ENCODE data around the gene HS3ST4. TPM values are rescaled to one million over a fixed set of nuclear protein-coding genes. Genes with fewer than 3 reads are reported as not detected.

Gene HS3ST4
- total and polyA plus RNA-seq, 2 experiments from 2014 or later = 0.44 to 2.1 TPM

DNA sequence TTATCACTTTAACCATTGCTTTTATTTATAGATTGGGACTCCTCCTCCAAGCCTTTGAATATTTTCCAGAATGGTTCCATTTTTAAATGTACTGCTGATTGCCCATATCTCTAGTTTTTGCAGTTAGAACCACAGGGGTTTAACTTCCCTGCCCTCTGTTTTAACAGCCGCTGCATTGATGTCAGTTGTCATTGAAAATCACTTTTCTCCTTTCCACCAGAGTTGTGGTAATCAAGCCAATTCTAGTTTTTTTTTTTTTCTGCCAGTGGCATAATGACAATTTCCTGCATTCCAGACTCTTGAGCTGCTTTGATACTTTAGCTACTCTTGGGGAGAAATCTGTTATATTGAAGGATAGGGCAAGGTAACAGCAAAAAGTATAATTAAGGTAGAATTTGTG lies 91.5 kb downstream of the HS3ST4 start:
- no peaks in the 10 kb centered on the region for H3K79me2 ChIP-seq (replicated peaks; ENCODE audit: insufficient read depth)
- no peak overlapping the region for H3K27ac ChIP-seq (ENCODE audit: low read depth)
- H2AFZ ChIP-seq = no peak overlapping the region
- 0 out of 2 replicates have a peak, but pooled peaks cover 4% of the 10 kb centered on the region for H3K36me3 ChIP-seq (ENCODE audit: insufficient read depth)
- no peak overlapping the region for H3K4me3 ChIP-seq
- no peak overlapping the region for H3K4me3 Mint-ChIP-seq
- peaks cover 7% of the 10 kb centered on the region; the same call in 2 of the 3 replicates for H3K4me1 Mint-ChIP-seq
- H3K9me3 Mint-ChIP-seq = peaks cover 83% of the 10 kb centered on the region
- no peak overlapping the region for H3K4me2 ChIP-seq
- peaks cover 30% of the 10 kb centered on the region for H3K36me3 Mint-ChIP-seq (ENCODE audit: low read depth)
- no peaks in the 10 kb centered on the region for H3F3A ChIP-seq (replicated peaks; ENCODE audit: low read depth)
- H3K4me1 ChIP-seq (ENCODE audit: insufficient read depth) = no peaks in the 10 kb centered on the region
- H3K27ac Mint-ChIP-seq = no peak overlapping the region
- ATAC-seq = no peak
- no peaks in the 10 kb centered on the region for H3K9me2 ChIP-seq (ENCODE audit: insufficient read depth)
- no peaks in the 10 kb centered on the region for H4K20me1 ChIP-seq (replicated peaks; ENCODE audit: insufficient read depth)
- H3K27me3 Mint-ChIP-seq (ENCODE audit: insufficient read depth, low read depth, poor library complexity) = no peaks in the 10 kb centered on the region
- no peaks in the 10 kb centered on the region for H3K27me3 ChIP-seq (ENCODE audit: insufficient read depth)
- TF ChIP-seq, protein P1, sequence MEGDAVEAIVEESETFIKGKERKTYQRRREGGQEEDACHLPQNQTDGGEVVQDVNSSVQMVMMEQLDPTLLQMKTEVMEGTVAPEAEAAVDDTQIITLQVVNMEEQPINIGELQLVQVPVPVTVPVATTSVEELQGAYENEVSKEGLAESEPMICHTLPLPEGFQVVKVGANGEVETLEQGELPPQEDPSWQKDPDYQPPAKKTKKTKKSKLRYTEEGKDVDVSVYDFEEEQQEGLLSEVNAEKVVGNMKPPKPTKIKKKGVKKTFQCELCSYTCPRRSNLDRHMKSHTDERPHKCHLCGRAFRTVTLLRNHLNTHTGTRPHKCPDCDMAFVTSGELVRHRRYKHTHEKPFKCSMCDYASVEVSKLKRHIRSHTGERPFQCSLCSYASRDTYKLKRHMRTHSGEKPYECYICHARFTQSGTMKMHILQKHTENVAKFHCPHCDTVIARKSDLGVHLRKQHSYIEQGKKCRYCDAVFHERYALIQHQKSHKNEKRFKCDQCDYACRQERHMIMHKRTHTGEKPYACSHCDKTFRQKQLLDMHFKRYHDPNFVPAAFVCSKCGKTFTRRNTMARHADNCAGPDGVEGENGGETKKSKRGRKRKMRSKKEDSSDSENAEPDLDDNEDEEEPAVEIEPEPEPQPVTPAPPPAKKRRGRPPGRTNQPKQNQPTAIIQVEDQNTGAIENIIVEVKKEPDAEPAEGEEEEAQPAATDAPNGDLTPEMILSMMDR (conservative IDR thresholded peaks at IDR 0.05; ENCODE audit: low read depth in 2 of 2) = no peak
- no peak for TF ChIP-seq EZH2phosphoT487 (IDR thresholded peaks at IDR 0.05; ENCODE audit: unreplicated experiment)
- no peak for TF ChIP-seq ZNF331 (CRISPR knock-in tag; IDR thresholded peaks at IDR 0.05; ENCODE audit: low read depth)
- no peak for TF ChIP-seq STAT1 (IDR thresholded peaks at IDR 0.05; ENCODE audit: unreplicated experiment)
- TF ChIP-seq NANOG (IDR thresholded peaks at IDR 0.05; ENCODE audit: borderline replicate concordance) = no peak
- DNase-seq (ENCODE audit: low spot score) = no peak

DNA sequence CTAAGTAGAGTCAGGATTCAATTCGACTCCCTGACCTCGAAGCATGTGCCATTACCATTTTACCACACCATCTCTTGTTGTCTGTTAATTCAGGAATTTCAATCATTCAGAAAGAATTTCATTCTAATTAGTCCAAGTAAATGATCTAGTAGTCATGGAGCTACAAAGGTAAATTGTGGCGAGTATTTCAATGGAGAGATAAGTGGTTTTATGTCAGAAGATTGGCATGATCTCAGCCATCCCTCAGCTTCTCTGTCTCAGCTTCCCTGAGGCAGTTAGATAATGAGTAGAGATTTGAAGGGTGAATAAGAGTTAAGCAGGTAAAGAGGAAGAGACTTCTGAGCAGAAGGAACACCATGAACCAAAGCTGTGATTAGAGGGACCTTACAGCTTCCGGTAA lies 93.6 kb downstream of the HS3ST4 start:
- Mint-ChIP-seq H3K9me3 (peaks cover 74% of the 10 kb centered on the region), H3K27ac (no peak overlapping the region), H3K27me3 (ENCODE audit: insufficient read depth, low read depth, poor library complexity) (peaks cover 2% of the 10 kb centered on the region), H3K4me3 (no peak overlapping the region), H3K4me1 (peaks cover 7% of the 10 kb centered on the region; the same call in 2 of the 3 replicates), H3K36me3 (ENCODE audit: low read depth) (peaks cover 24% of the 10 kb centered on the region)
- no peaks in the 10 kb centered on the region for H3K27me3 ChIP-seq (ENCODE audit: insufficient read depth)
- no peak overlapping the region for H2AFZ ChIP-seq
- H3K79me2 ChIP-seq (replicated peaks; ENCODE audit: insufficient read depth) = no peaks in the 10 kb centered on the region
- no peaks in the 10 kb centered on the region for H3K9me2 ChIP-seq (ENCODE audit: insufficient read depth)
- H3F3A ChIP-seq (replicated peaks; ENCODE audit: low read depth) = no peaks in the 10 kb centered on the region
- no peak overlapping the region for H3K4me2 ChIP-seq
- no peak overlapping the region for H3K27ac ChIP-seq (ENCODE audit: low read depth)
- no peak overlapping the region for H3K4me3 ChIP-seq
- ATAC-seq (no peak), DNase-seq (ENCODE audit: low spot score) (no peak)
- H4K20me1 ChIP-seq (replicated peaks; ENCODE audit: insufficient read depth) = no peaks in the 10 kb centered on the region
- H3K36me3 ChIP-seq (ENCODE audit: insufficient read depth) = 0 out of 2 replicates have a peak, but pooled peaks cover 4% of the 10 kb centered on the region
- H3K4me1 ChIP-seq (ENCODE audit: insufficient read depth) = no peaks in the 10 kb centered on the region
- TF ChIP-seq ZNF331 (CRISPR knock-in tag; IDR thresholded peaks at IDR 0.05; ENCODE audit: low read depth) (no peak), REST (IDR thresholded peaks at IDR 0.05; ENCODE audit: unreplicated experiment) (no peak), CREB1 (CRISPR knock-in tag; IDR thresholded peaks at IDR 0.05; ENCODE audit: low read depth) (no peak), NANOG (IDR thresholded peaks at IDR 0.05; ENCODE audit: borderline replicate concordance) (no peak), JUNB (IDR thresholded peaks at IDR 0.05; ENCODE audit: unreplicated experiment) (no peak), EZH2phosphoT487 (IDR thresholded peaks at IDR 0.05; ENCODE audit: unreplicated experiment) (no peak), EZH2 (IDR thresholded peaks at IDR 0.05; ENCODE audit: low read depth, unreplicated experiment) (no peak), POLR2AphosphoS5 (IDR thresholded peaks at IDR 0.05; ENCODE audit: low read depth) (no peak), ZNF114 (CRISPR knock-in tag; IDR thresholded peaks at IDR 0.05) (no peak), STAT1 (IDR thresholded peaks at IDR 0.05; ENCODE audit: unreplicated experiment) (no peak)
- TF ChIP-seq, protein P1 (conservative IDR thresholded peaks at IDR 0.05; ENCODE audit: low read depth in 2 of 2) = no peak
- TF ChIP-seq, protein P2, sequence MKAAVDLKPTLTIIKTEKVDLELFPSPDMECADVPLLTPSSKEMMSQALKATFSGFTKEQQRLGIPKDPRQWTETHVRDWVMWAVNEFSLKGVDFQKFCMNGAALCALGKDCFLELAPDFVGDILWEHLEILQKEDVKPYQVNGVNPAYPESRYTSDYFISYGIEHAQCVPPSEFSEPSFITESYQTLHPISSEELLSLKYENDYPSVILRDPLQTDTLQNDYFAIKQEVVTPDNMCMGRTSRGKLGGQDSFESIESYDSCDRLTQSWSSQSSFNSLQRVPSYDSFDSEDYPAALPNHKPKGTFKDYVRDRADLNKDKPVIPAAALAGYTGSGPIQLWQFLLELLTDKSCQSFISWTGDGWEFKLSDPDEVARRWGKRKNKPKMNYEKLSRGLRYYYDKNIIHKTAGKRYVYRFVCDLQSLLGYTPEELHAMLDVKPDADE (IDR thresholded peaks at IDR 0.05) = no peak
